DMS114 treated with DMSO at 0.1 percent for 48 hours (cell line): ENCODE data around the gene OR8G1.
"Not testable (repeated sequence)": the region's sequence is repeated elsewhere in the genome, so short reads cannot be mapped to it uniquely, and the experiment has no call there.

Experiments used
- DNase-seq: peaks from one replicate; lab custom pipeline; 2025; ENCODE audit not compliant: unreplicated experiment; lab: John Stamatoyannopoulos, UW

The OR8G1 gene

DNA sequence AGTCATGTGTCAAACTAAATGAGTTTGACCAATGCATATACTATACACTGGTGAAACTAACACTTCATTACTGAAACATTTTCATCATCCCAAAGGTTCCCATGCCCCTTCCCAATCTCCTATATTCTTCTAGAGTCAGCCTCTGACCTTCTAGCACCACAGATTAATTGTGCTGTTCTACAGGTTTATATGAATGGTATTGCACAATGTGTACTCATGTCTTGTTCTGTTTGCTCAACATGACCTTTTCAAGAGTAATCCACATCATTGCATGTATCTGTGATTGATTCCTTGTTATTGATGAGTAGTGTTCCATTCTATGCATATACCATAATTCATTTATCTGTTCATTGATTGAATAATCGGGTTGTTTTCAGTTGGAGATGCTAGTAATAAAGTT is 7.5 kb upstream of the OR8G1 start:
- DNase-seq = no peak

DNA sequence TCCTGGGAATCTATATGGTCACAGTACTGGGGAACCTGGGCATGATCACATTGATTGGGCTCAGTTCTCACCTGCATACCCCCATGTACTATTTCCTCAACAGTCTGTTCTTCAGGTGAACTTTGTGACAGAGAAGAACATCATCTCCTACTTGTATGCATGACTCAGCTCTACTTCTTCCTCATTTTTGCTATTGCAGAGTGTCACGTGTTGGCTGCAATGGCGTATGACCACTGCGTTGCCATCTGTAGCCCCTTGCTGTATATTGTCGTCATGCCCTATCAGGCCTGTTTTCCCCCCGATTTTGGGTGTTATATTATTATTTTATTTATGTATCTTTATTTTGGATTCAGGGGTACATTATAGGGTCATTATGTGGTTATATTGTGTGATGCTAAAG is 2.4 kb upstream of the OR8G1 start:
- DNase-seq = no peak

DNA sequence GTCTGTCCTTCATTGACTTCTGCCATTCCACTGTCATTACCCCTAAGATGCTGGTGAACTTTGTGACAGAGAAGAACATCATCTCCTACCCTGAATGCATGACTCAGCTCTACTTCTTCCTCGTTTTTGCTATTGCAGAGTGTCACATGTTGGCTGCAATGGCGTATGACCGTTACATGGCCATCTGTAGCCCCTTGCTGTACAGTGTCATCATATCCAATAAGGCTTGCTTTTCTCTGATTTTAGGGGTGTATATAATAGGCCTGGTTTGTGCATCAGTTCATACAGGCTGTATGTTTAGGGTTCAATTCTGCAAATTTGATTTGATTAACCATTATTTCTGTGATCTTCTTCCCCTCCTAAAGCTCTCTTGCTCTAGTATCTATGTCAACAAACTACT is 9.0 kb downstream of the OR8G1 start:
- DNase-seq = not testable (repeated sequence)

DNA sequence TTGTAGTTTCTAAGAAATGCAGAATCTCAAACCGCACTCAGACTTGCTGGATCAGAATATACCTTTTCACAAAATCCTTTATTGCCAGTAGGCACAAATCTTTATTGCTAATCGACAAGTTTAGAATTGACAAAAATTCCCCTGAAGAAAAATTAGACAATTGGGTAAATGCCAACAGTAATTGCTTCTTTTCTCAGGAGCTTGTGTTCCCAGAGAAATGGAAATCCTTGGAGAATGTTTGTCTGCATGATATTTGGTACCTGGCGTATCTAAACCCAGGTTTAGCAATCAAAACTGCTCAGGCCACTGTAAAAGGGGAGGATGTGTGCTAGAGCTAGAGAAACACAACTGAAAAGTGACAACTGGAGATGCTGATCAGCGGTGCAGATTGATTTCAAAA is 15.2 kb downstream of the OR8G1 start, which contains the start of gene OR8G5:
TSS of gene OR8G5 (plus strand) at position 301 of the 400 bp plus-strand sequence. CDS start 8,556 bp downstream, outside the sequence.
- no peak for DNase-seq

DNA sequence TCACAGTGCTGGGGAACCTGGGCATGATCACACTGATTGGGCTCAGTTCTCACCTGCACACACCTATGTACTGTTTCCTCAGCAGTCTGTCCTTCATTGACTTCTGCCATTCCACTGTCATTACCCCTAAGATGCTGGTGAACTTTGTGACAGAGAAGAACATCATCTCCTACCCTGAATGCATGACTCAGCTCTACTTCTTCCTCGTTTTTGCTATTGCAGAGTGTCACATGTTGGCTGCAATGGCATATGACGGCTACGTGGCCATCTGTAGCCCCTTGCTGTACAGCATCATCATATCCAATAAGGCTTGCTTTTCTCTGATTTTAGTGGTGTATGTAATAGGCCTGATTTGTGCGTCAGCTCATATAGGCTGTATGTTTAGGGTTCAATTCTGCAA is 24.1 kb downstream of the OR8G1 start:
- not testable (repeated sequence) for DNase-seq

DNA sequence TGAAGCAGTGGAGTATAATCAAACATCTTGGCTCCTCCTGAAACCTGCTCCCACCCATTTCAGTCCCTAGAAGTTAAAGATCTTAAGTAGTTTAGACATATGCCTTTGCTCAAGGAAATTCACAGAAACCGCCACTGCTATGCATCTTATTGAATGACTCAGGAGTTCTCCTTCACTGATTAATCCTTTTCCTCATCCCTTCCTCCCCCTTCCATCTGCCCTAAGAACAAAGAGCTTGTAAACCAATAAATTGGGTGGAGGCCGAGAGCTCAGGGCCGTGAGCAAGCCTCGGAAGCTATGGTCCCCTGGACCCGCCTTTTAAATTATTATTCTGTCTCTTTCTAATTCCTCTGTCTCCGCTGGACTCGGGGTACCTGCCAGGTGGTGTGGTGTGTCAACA is 30.0 kb downstream of the OR8G1 start:
- not testable (repeated sequence) for DNase-seq

DNA sequence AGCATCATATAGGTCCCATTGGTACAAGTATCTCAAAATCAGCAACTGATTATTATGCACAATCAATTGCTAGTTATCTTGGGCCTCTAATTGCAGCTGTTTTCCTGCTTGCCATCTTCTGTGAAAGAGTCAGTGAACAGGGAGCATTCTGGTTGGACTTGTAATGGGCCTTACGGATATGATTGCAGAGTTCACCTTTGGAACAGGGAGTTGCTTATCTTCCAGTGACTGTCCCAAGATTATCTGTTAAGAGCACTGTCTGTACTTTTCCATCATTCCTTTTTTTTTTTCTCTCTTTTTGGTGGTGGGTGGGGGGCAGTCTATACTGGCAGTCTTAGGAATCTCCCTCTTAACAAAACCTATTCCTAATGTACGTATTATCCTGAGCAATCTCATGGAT is 33.1 kb downstream of the OR8G1 start:
- no peak for DNase-seq

DNA sequence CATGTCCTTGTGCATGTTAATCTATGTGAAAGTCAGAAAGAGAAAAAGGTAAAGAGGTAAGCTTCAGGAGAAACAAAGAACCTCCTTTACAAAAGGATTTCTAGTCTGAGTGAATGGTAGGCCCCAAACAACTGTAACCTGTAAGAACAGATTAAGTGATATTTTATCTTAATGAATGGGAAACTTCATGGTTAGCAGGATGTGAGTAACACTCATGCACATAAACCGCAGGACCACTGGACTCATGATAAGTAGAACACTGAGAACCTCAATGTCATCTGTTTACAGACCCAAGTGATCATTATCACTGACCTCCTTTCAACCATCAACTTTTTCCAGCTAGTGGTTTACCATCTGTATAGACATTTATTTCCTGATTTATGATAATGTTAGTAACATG is 35.2 kb downstream of the OR8G1 start:
- no peak for DNase-seq

DNA sequence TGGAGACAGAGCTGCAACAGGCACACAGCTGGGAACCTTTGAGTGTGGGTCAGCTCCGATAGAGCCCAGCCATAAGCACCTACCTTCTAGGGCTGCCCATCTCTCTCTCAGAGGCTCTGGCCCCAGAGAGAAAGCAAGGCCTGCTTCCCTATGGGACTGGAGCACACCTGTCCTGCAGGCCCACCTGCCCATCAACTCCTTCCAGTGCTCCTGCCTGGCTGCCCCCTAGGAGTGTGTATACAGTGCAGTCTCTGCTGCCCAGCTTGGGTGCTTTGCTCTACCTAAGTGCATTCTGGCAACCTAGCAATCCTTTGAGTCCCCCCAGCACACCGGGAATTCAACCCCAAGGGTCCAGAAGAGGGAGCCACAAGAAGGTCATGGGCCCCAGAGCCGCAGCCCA is 36.3 kb downstream of the OR8G1 start:
- DNase-seq = no peak

DNA sequence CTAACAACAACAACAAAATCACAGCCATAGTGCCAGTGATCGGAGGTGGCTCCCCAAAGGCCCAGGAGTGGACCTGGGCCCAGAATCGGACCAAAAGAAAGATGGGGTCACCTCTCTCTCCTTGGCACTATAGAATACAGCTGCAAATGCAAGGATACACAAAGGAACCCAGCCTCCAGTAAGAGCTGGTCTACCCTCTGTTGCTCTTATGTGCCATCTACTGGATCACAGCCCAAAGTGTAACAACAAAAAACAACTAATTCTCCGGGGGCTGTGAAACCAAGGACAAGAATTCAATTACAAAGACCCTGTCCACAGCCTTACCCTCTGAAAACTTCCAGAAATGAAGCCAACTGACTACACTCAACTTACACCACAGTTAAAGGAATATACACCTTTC is 36.9 kb downstream of the OR8G1 start:
- DNase-seq = no peak

DNA sequence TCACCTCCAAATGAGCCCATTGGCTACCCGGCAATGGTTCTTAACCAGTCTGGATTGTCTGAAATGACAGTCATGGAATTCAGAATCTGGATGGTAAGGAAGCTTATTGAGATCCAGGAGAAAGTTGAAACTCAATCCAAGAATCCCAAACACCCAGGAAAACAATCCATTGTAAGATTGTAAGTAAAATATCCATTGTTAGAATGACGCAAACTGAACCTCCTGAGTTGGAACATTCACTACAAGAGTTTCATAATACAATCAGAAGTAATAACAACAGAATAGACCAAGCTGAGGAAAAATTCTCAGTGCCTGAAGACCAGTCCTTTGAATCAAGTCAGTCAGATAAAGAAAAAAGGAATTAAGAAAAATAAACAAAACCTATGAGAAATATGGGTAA is 37.4 kb downstream of the OR8G1 start:
- no peak for DNase-seq

DNA sequence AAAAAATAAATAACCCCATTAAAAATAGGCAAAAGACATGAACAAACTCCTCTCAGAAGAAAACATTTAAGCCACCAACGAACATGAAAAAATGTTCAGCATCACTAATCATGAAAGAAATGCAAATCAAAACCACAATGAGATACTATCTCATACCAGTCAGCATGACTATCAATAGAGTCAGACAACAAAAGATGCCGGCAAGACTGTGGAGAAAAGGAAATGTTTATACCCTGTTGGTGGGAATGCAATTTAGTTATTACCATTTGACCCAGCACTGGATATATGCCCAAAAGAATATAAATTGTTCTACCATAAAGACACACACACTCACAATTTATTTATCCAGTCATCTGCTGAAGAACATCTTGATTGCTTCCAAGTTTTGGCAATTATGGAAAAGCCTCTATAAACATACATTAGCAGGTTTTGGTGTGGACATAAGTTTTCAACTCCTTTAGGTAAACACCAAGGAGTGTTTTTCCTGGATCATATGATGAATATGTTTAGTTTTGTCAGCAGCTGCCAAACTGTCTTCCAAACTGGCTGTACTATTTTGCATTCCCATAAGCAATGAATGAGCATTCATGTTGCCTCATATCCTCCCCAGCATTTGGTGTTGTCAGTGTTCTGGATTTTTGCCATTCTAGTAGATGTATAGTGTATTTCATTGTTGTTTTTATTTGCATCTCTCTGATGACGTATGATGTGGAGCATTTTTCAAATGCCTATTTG is 44.9 kb downstream of the OR8G1 start:
- no peak for DNase-seq

DNA sequence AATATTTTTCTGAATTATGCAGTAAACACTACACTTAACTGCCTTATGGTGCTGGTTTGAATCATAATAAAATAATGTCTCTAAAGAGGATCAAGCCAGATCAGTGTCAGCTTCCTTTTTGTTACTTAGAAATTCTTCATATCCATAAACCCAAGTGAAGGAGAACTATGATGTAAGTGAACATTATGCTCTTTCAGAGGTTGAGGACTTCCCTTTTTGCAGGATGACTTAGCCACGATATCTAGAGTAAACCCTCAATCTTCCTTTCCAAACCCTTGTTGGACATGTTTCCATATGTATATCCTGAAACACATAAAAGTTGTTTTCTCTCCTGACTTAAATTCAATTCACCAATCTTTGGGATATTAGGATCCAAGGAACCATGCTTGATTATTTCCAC is 53.8 kb downstream of the OR8G1 start:
- no peak for DNase-seq

DNA sequence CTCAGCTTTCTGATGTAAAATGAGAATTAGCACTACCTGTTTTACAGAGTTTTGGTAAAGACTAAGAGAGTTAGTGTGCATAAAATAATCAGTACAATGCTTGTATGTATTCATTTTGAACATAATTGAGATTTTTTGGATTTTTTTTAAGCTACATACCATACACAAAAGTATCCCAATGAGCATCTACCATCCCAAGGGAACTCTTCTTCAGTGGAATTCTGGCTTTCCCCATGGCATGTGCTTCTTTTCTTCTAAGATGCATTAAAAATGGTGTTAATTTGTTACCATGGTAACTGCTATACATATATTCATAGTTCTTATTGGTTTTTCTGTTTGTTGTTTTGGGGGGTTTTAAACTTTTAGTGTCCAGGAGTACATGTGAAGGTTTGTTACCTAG is 55.1 kb downstream of the OR8G1 start:
- DNase-seq = no peak

DNA sequence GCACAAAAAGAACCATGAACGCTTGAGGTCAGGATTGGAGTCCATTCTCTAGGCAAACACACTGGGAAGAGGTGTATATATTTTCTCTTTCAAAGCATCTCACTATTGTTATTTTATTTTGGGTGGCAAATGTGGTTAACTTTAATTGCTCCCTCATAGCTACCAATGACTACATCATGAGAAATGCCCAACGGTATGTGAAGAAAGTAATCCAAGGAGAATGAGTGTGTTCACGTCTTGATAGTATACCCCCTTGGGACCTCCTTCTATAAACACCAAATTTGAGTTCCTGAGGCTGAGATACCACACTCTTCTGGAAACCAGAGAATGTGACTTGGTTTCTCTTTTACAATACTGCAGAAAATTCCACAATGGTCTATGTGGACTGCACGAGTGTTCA is 57.0 kb downstream of the OR8G1 start:
- DNase-seq = no peak

DNA sequence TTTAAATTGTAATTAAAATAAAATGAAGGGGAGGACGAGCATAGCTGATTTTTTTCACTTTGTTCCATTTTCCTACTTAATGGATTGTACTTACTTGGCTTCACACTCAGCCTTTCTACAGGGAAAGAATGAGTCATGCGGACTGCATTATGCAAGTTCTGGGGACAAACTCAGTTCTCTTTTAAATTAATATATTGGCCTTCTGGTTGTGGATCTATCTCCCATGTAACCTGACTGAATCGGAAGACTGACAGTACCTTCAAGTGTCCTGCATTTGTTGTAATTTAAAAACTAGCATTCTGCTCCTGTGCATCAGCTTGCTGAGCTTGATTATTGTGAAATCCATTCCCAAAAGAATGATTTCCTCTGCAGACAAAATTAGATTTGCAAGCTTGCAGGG is 60.7 kb downstream of the OR8G1 start:
- DNase-seq = no peak

DNA sequence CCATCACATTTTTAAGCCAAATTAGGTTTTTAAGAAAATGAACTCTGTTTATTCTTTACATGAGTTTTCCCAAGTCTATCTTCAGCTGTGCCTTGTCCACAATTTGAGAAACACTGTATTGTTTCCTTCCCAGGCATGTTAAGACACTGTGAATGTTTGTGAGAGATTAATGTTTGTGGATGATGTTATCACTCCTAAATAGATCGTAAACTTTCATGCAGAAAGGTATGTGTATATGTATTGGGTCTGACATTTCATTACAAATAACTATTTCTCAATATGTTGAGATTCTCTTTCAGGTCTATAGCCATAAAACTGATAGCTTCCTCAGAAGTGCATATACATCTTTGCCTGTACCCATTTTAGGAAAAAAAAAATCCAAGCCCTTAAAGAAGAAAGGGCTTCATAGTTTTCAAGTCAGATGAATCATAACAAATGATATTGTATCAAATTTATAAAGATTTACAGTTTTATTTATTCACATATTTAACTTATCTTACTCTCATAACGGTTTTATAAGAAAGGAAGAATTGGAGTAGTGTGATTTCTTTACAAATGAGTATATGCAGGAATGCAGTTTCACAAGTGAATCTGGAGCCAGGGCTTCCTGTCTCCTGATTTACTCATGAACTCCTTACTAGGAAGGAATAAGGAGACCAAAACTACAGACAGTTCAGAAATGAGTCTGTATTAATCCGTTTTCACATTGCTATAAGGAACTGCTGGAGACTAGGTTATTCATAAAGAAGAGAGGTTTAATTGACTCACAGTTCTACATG is 61.6 kb downstream of the OR8G1 start:
- no peak for DNase-seq
